Thyroid gland (tissue), 4 donors: ENCODE results near the gene TRPM5. TPM values are rescaled to one million over a fixed set of nuclear protein-coding genes. Genes with fewer than 3 reads are reported as not detected.
A peak's percentile ranks its signal among the peaks of the same experiment; 100 is the strongest.

ENCODE experiments used
- DNase-seq, 2 donors: peaks; one replicate each; pipeline ENCODE4 v3.0.0-alpha.2; 2019
- H3K27ac ChIP-seq, 3 donors: fragments of 200-600 bp; sonication (generic); 1 replicate in 2 of 3; 2 replicates in 1 of 3; pipeline ENCODE4 v1.5.1; 2016 to 2019; ENCODE audit warnings: mild to moderate bottlenecking in 1 of 3, moderate library complexity in 1 of 3
- H3K27me3 ChIP-seq: fragments of 200-600 bp; sonication (generic); one replicate; pipeline ENCODE4 v1.5.1; 2019
- H3K36me3 ChIP-seq, 2 donors: fragments of 200-600 bp; sonication (generic); one replicate each; pipeline ENCODE4 v1.5.1; 2016 to 2019
- H3K4me1 ChIP-seq, 2 donors: fragments of 200-600 bp; sonication (generic); one replicate each; pipeline ENCODE4 v1.5.1; 2017 to 2019
- H3K4me3 ChIP-seq, 3 donors: fragments of 200-600 bp; sonication (generic); replicated peaks in 1 of 3; 1 replicate in 2 of 3; 2 replicates in 1 of 3; pipeline ENCODE4 v1.5.1; 2016; ENCODE audit warnings: mild to moderate bottlenecking in 1 of 3
- H3K9me3 ChIP-seq: fragments of 200-600 bp; sonication (generic); one replicate; pipeline ENCODE4 v1.5.1; 2017
- POLR2A ChIP-seq, 2 donors: fragments of 450-650 bp; IDR thresholded peaks; one replicate each; pipeline ENCODE4 v1.6.1; 2017; ENCODE audit warnings: antibody characterized with exemption in 2 of 2, mild to moderate bottlenecking in 2 of 2, moderate library complexity in 1 of 2
- WGBS, 2 donors: methylation state at CpG; one replicate each; pipeline ENCODE4 v1.1.5; 2017; 5-methylcytosine and 5-hydroxymethylcytosine counted together
- intact Hi-C: fragments of 100-400 bp; cut with DNase I; formaldehyde crosslinking; loops from one replicate; pipeline ENCODE4 v1.15.1; 2023
- total RNA-seq, 4 donors: library from RNA; depleted of rRNA; stranded (reverse); fragments of >200 nt; gene quantifications; one replicate each; pipeline ENCODE4 v1.2.3, GENCODE V29; 2016
- TF ChIP-seq, protein P1 (sequence below), 6 experiments: fragments of 200-600 bp in 3 of 6; fragments of 450-650 bp in 3 of 6; sonication (generic) in 3 of 6; IDR thresholded peaks; one replicate each; pipeline ENCODE4 v1.5.1; 2016 to 2019; ENCODE audit warnings: antibody characterized with exemption in 6 of 6, mild to moderate bottlenecking in 2 of 6, inconsistent platforms in 1 of 6, moderate library complexity in 1 of 6

TRPM5 gene
- total RNA-seq, 4 donors from 2014 or later: 0.54 to 2.4 (median 0.73) TPM

GRCh38 chr11:2473361-2474058 lies 29.2 kb upstream of the TRPM5 start:
- DNase-seq: peak; percentile 52 to 58
- Histone ChIP-seq H3K9me3 (no peaks in the 10 kb centered on the region), H3K27me3 (no peaks in the 10 kb centered on the region), H3K4me1 (peaks cover 8 to 22% of the 10 kb centered on the region in 2 donors), H3K36me3 (no peaks in the 10 kb centered on the region), H3K4me3 (no peak overlapping the region), H3K27ac (peak overlapping the region in 1 of 3 donors; percentile 4)
- TF ChIP-seq, protein P1, sequence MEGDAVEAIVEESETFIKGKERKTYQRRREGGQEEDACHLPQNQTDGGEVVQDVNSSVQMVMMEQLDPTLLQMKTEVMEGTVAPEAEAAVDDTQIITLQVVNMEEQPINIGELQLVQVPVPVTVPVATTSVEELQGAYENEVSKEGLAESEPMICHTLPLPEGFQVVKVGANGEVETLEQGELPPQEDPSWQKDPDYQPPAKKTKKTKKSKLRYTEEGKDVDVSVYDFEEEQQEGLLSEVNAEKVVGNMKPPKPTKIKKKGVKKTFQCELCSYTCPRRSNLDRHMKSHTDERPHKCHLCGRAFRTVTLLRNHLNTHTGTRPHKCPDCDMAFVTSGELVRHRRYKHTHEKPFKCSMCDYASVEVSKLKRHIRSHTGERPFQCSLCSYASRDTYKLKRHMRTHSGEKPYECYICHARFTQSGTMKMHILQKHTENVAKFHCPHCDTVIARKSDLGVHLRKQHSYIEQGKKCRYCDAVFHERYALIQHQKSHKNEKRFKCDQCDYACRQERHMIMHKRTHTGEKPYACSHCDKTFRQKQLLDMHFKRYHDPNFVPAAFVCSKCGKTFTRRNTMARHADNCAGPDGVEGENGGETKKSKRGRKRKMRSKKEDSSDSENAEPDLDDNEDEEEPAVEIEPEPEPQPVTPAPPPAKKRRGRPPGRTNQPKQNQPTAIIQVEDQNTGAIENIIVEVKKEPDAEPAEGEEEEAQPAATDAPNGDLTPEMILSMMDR (IDR thresholded peaks at IDR 0.05): no peak
- TF ChIP-seq POLR2A (IDR thresholded peaks at IDR 0.05): no peak
- intact Hi-C loops: no loop called here
- 85 to 88% methylated on average over 11 to 21 of the region's 27 CpGs for WGBS, 2 donors

DNA sequence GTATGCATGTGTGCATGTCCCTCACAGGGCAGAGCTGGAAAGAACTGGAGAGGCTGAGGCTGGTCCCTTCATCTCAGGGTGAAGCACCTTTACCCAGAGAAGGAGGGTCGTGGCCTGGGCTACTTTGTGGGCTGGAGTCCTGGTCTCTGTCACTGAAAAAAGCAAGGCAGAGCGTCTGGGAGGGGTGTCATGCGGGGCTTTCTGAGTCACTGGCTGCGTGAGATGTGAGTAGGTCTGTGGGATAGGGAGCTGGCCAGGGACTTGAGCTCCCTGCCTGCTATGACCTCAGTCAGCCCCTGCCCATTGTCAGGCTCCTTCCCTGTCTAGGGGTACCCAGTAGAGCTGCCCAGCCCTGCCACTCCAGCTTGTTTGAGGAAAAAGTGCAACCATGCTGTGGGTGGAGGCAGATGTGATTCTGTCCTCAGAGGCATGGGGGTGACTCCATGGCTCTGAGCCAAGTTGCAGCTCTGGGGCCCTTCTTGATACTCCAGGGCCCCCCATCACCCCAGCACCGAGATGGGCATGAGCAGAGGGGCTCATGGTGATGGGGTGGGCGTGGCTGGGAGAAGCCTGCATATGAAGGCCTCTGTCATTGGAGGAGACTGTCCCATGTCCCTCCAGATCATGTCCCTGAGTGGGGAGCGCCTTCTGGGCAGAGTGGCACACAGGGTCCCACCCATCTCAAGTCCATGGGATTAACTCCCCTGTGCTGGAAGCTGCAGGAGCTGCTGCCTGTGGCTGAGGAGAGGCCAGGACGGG lies 28.3 kb upstream of the TRPM5 start:
- H3K4me3 ChIP-seq: no peak overlapping the region
- no peak for DNase-seq
- H3K27me3 ChIP-seq: no peaks in the 10 kb centered on the region
- H3K9me3 ChIP-seq: no peaks in the 10 kb centered on the region
- WGBS, 2 donors: 68 to 87% methylated on average over 8 of the region's 8 CpGs
- TF ChIP-seq POLR2A (IDR thresholded peaks at IDR 0.05): no peak
- TF ChIP-seq, protein P1 (IDR thresholded peaks at IDR 0.05): no peak
- intact Hi-C loops: no loop called here
- H3K36me3 ChIP-seq: no peaks in the 10 kb centered on the region
- H3K27ac ChIP-seq: no peak overlapping the region
- peaks cover 8 to 21% of the 10 kb centered on the region in 2 donors for H3K4me1 ChIP-seq

DNA sequence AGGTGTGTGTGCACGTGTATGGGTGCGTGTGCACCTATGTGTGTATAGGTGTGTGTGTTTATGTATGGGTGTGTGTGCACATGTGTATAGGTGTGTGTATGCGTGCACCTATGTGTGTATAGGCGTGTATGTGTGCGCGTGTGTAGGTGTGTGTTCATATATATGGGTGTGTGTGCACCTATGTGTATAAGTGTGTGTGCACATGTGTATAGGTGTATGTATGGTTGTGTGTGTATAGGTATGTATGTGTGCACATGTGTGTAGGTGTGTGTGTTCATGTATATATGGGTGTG lies 27.4 kb upstream of the TRPM5 start:
- no peak for TF ChIP-seq POLR2A (IDR thresholded peaks at IDR 0.05)
- TF ChIP-seq, protein P1 (IDR thresholded peaks at IDR 0.05): no peak
- WGBS, 2 donors: 93 to 95% methylated on average over 6 of the region's 6 CpGs
- H3K4me1 ChIP-seq: peaks cover 8 to 17% of the 10 kb centered on the region in 2 donors
- DNase-seq: no peak
- no peaks in the 10 kb centered on the region for H3K36me3 ChIP-seq
- intact Hi-C loops: no loop called here
- H3K9me3 ChIP-seq: no peaks in the 10 kb centered on the region
- H3K27me3 ChIP-seq: no peaks in the 10 kb centered on the region
- H3K4me3 ChIP-seq: no peak overlapping the region
- H3K27ac ChIP-seq: no peak overlapping the region

GRCh38 chr11:2471048-2471803 lies 26.9 kb upstream of the TRPM5 start:
- intact Hi-C loops: no loop called here
- no peaks in the 10 kb centered on the region for H3K36me3 ChIP-seq
- TF ChIP-seq, protein P1 (IDR thresholded peaks at IDR 0.05): no peak
- TF ChIP-seq POLR2A (IDR thresholded peaks at IDR 0.05): no peak
- no peak overlapping the region for H3K27ac ChIP-seq
- no peak overlapping the region for H3K4me3 ChIP-seq
- WGBS, 2 donors: 83 to 84% methylated on average over 17 of the region's 17 CpGs
- no peaks in the 10 kb centered on the region for H3K27me3 ChIP-seq
- no peaks in the 10 kb centered on the region for H3K9me3 ChIP-seq
- H3K4me1 ChIP-seq: peaks cover 4 to 19% of the 10 kb centered on the region in 2 donors
- DNase-seq: no peak
